Endothelial cell of hepatic sinusoid (primary cell): ENCODE data around the gene MACROH2A1.

Experiments used
- in situ Hi-C: cut with HindIII; loops from 2 replicates; pipeline ENCODE4 v1.10.0; 2017; ENCODE audit warnings: low sequenced_read_pairs

Gene MACROH2A1

GRCh38 chr5:135296900-135297816 is 101.9 kb downstream of the MACROH2A1 start:
- in situ Hi-C loops, result no loop called here

GRCh38 chr5:135295852-135296251 is 103.2 kb downstream of the MACROH2A1 start:
- in situ Hi-C loops, result no loop called here

- in situ Hi-C loops, result no loop called here
These were observed 104.2 kb downstream of the MACROH2A1 start for GRCh38 chr5:135294793-135295192.

- in situ Hi-C loops, result no loop called here
These were observed 109.4 kb downstream of the MACROH2A1 start for GRCh38 chr5:135289651-135290050.

- in situ Hi-C loops, result no loop called here
These were observed 111.5 kb downstream of the MACROH2A1 start for GRCh38 chr5:135287551-135287950.
